ENCODE data around the gene CCDC32.

CCDC32 gene

GRCh38 chr15:40569129-40569953 lies 4.5 kb upstream of the CCDC32 start, which contains the start of gene RPUSD2:
RPUSD2 (plus strand) TSS chr15:40569299; CDS start chr15:40569338, 39 bp downstream.
- peak within 1 kb of the TSS in 1 of 2 experiments; percentile 84 for H3K18ac ChIP-seq (ENCODE audit: low read depth in 1 of 2, low read length in 2 of 2)
- H3K79me1 ChIP-seq (replicated peaks; ENCODE audit: low read length, poor library complexity, severe bottlenecking) = peaks cover 18% of the 10 kb centered on the region
- no peak within 1 kb of the TSS for H2BK5ac ChIP-seq (ENCODE audit: low read depth, low read length, poor library complexity, severe bottlenecking)
- peak within 1 kb of the TSS; percentile 6 for H2BK15ac ChIP-seq (ENCODE audit: low read depth, poor library complexity, severe bottlenecking)
- no peak within 1 kb of the TSS for H4K91ac ChIP-seq (ENCODE audit: low read length)
- peak; percentile 94 for DNase-seq
- no peaks in the 10 kb centered on the region for H3K27me3 ChIP-seq (ENCODE audit: control insufficient read depth in 1 of 2, insufficient read depth in 1 of 2, low read length in 2 of 2)
- no peak within 1 kb of the TSS for H2BK120ac ChIP-seq (ENCODE audit: low read depth, low read length)
- no peak within 1 kb of the TSS for H2AK5ac ChIP-seq (ENCODE audit: low read length, severe bottlenecking)
- peak within 1 kb of the TSS; percentile 95 for H2AFZ ChIP-seq (ENCODE audit: low read depth, low read length)
- H4K8ac ChIP-seq (ENCODE audit: low read length) = peak within 1 kb of the TSS; percentile 75
- no peaks in the 10 kb centered on the region for H3K9me3 ChIP-seq (ENCODE audit: control insufficient read depth, low read length)
- peak within 1 kb of the TSS in 1 of 2 experiments; percentile 80 for H3K14ac ChIP-seq (ENCODE audit: low read length in 2 of 2)
- H3K4me3 ChIP-seq (ENCODE audit: insufficient read depth in 1 of 2, low read depth in 1 of 2, low read length in 2 of 2) = peak within 1 kb of the TSS; percentile 90 to 96
- peak within 1 kb of the TSS; percentile 96 for H3K9ac ChIP-seq (ENCODE audit: low read length)
- H3K27ac ChIP-seq (ENCODE audit: low read length, poor library complexity, severe bottlenecking) = peak within 1 kb of the TSS; percentile 58
- H3K4me2 ChIP-seq (ENCODE audit: low read length, poor library complexity, severe bottlenecking) = peak within 1 kb of the TSS; percentile 90
- no peaks in the 10 kb centered on the region for H3K4me1 ChIP-seq (ENCODE audit: control insufficient read depth, insufficient read depth, low read depth, low read length)
- H3K36me3 ChIP-seq (ENCODE audit: control insufficient read depth in 1 of 2, insufficient read depth in 2 of 2, low read depth in 1 of 2, low read length in 2 of 2) = peaks cover 17 to 25% of the 10 kb centered on the region in 2 experiments
- H3K23ac ChIP-seq (ENCODE audit: low read length in 2 of 2) = peak within 1 kb of the TSS in 1 of 2 experiments; percentile 76
- H2BK12ac ChIP-seq (ENCODE audit: low read length in 2 of 2) = no peak within 1 kb of the TSS
- peak within 1 kb of the TSS in 1 of 2 experiments; percentile 34 for H3K4ac ChIP-seq (ENCODE audit: low read depth in 1 of 2, low read length in 2 of 2)
- under 1% methylated on average over 62 of the region's 62 CpGs for WGBS

DNA sequence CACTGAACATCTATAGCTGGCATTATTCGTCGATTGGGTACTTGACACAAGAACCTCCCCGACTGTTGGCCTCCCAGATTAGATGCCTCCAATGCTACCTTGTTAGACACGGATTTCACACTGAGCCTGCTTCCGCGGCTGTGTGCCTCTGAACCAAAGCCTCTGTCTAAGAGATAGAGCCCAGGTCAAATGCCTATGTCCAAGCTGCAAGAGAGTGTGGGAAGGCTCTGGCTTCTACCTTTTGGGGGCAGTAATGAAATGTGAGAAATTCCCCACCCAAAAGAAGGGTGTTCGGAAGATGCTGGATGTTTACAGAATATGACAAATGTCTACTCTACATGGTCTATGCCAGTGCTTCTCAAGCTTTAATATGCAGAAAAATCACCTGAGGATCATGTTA lies 2.3 kb upstream of the CCDC32 start:
- H3K4ac ChIP-seq (ENCODE audit: low read depth in 1 of 2, low read length in 2 of 2) = no peak overlapping the region
- H2BK120ac ChIP-seq (ENCODE audit: low read depth, low read length) = no peak overlapping the region
- H3K27me3 ChIP-seq (ENCODE audit: control insufficient read depth in 1 of 2, insufficient read depth in 1 of 2, low read length in 2 of 2) = no peaks in the 10 kb centered on the region
- H3K4me2 ChIP-seq (ENCODE audit: low read length, poor library complexity, severe bottlenecking) = no peak overlapping the region
- no peak overlapping the region for H2AK5ac ChIP-seq (ENCODE audit: low read length, severe bottlenecking)
- H2AFZ ChIP-seq (ENCODE audit: low read depth, low read length) = no peak overlapping the region
- no peak overlapping the region for H3K14ac ChIP-seq (ENCODE audit: low read length in 2 of 2)
- no peak overlapping the region for H2BK12ac ChIP-seq (ENCODE audit: low read length in 2 of 2)
- H3K4me1 ChIP-seq (ENCODE audit: control insufficient read depth, insufficient read depth, low read depth, low read length) = no peaks in the 10 kb centered on the region
- H4K91ac ChIP-seq (ENCODE audit: low read length) = no peak overlapping the region
- DNase-seq = peak; percentile 28
- H3K18ac ChIP-seq (ENCODE audit: low read depth in 1 of 2, low read length in 2 of 2) = no peak overlapping the region
- H3K79me1 ChIP-seq (replicated peaks; ENCODE audit: low read length, poor library complexity, severe bottlenecking) = peaks cover 20% of the 10 kb centered on the region
- no peak overlapping the region for H4K8ac ChIP-seq (ENCODE audit: low read length)
- H3K23ac ChIP-seq (ENCODE audit: low read length in 2 of 2) = no peak overlapping the region
- no peak overlapping the region for H2BK15ac ChIP-seq (ENCODE audit: low read depth, poor library complexity, severe bottlenecking)
- no peak overlapping the region for H2BK5ac ChIP-seq (ENCODE audit: low read depth, low read length, poor library complexity, severe bottlenecking)
- 54% methylated on average over 6 of the region's 7 CpGs for WGBS
- no peak overlapping the region for H3K9ac ChIP-seq (ENCODE audit: low read length)
- H3K4me3 ChIP-seq (ENCODE audit: insufficient read depth in 1 of 2, low read depth in 1 of 2, low read length in 2 of 2) = no peak overlapping the region
- H3K27ac ChIP-seq (ENCODE audit: low read length, poor library complexity, severe bottlenecking) = no peak overlapping the region
- no peaks in the 10 kb centered on the region for H3K9me3 ChIP-seq (ENCODE audit: control insufficient read depth, low read length)
- peaks cover 5 to 11% of the 10 kb centered on the region in 2 experiments for H3K36me3 ChIP-seq (ENCODE audit: control insufficient read depth in 1 of 2, insufficient read depth in 2 of 2, low read depth in 1 of 2, low read length in 2 of 2)

DNA sequence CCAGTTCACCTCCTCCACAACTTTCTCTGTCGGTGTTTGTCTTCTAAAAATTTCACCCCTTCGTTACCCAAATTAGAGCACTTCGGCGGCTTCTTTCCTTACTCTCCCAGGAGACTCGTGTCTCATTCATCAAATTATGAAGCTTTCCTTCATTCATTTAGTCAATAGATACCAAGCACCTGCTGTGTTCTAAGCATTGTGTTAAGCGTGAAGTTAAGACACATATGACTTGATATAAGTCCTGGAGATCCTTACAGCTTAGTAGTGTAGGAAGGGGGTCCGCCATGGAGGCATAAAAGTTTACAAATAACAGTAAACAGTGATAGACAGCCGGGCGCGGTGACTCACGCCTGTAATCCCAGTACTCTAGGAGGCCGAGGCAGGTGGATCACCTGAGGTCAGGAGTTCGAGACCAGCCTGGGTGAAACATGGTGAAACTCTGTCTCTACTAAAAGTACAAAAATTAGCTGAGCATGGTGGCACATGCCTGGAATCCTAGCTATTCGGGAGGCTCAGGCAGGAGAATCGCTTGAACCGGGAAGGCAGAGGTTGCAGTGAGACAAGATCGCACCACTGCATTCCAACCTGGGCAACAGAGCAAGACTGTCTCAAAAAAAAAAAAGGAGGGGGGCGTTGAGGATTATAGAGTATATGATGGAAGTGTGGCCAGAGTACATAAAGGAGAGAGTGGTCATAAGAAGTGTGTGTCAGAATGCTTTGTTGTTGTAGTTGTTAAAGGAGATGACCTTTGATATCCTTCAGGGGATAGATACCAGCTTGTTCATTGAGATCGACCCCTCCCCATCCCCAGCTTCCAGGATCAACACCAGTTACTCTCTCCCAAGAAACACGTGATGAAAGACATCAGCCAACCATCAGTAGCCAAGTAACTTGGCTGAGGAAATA lies 744 bp upstream of the CCDC32 start:
- DNase-seq = no peak
- no peak overlapping the region for H2AFZ ChIP-seq (ENCODE audit: low read depth, low read length)
- H3K27ac ChIP-seq (ENCODE audit: low read length, poor library complexity, severe bottlenecking) = no peak overlapping the region
- H3K14ac ChIP-seq (ENCODE audit: low read length in 2 of 2) = no peak overlapping the region
- WGBS = 70% methylated on average over 17 of the region's 20 CpGs
- no peak overlapping the region for H2BK15ac ChIP-seq (ENCODE audit: low read depth, poor library complexity, severe bottlenecking)
- H3K9ac ChIP-seq (ENCODE audit: low read length) = peak overlapping the region; percentile 96
- H2BK5ac ChIP-seq (ENCODE audit: low read depth, low read length, poor library complexity, severe bottlenecking) = no peak overlapping the region
- peaks cover 3 to 11% of the 10 kb centered on the region in 2 experiments for H3K36me3 ChIP-seq (ENCODE audit: control insufficient read depth in 1 of 2, insufficient read depth in 2 of 2, low read depth in 1 of 2, low read length in 2 of 2)
- H2BK120ac ChIP-seq (ENCODE audit: low read depth, low read length) = no peak overlapping the region
- H3K27me3 ChIP-seq (ENCODE audit: control insufficient read depth in 1 of 2, insufficient read depth in 1 of 2, low read length in 2 of 2) = no peaks in the 10 kb centered on the region
- H3K4me2 ChIP-seq (ENCODE audit: low read length, poor library complexity, severe bottlenecking) = peak overlapping the region; percentile 59
- H3K18ac ChIP-seq (ENCODE audit: low read depth in 1 of 2, low read length in 2 of 2) = no peak overlapping the region
- H4K8ac ChIP-seq (ENCODE audit: low read length) = peak overlapping the region; percentile 60
- no peak overlapping the region for H4K91ac ChIP-seq (ENCODE audit: low read length)
- H3K9me3 ChIP-seq (ENCODE audit: control insufficient read depth, low read length) = no peaks in the 10 kb centered on the region
- no peak overlapping the region for H3K23ac ChIP-seq (ENCODE audit: low read length in 2 of 2)
- H3K4me1 ChIP-seq (ENCODE audit: control insufficient read depth, insufficient read depth, low read depth, low read length) = no peaks in the 10 kb centered on the region
- peak overlapping the region in 1 of 2 experiments; percentile 98 for H3K4me3 ChIP-seq (ENCODE audit: insufficient read depth in 1 of 2, low read depth in 1 of 2, low read length in 2 of 2)
- no peak overlapping the region for H3K4ac ChIP-seq (ENCODE audit: low read depth in 1 of 2, low read length in 2 of 2)
- no peak overlapping the region for H2BK12ac ChIP-seq (ENCODE audit: low read length in 2 of 2)
- H3K79me1 ChIP-seq (replicated peaks; ENCODE audit: low read length, poor library complexity, severe bottlenecking) = peaks cover 14% of the 10 kb centered on the region
- H2AK5ac ChIP-seq (ENCODE audit: low read length, severe bottlenecking) = no peak overlapping the region

GRCh38 chr15:40563426-40563825 lies 1.4 kb downstream of the CCDC32 start:
- no peak overlapping the region for H3K23ac ChIP-seq (ENCODE audit: low read length in 2 of 2)
- no peak overlapping the region for H3K27ac ChIP-seq (ENCODE audit: low read length, poor library complexity, severe bottlenecking)
- no peak overlapping the region for H3K14ac ChIP-seq (ENCODE audit: low read length in 2 of 2)
- H3K4ac ChIP-seq (ENCODE audit: low read depth in 1 of 2, low read length in 2 of 2) = no peak overlapping the region
- H4K91ac ChIP-seq (ENCODE audit: low read length) = no peak overlapping the region
- H3K4me2 ChIP-seq (ENCODE audit: low read length, poor library complexity, severe bottlenecking) = no peak overlapping the region
- no peak overlapping the region for H2AK5ac ChIP-seq (ENCODE audit: low read length, severe bottlenecking)
- no peak overlapping the region for H2BK12ac ChIP-seq (ENCODE audit: low read length in 2 of 2)
- H3K4me3 ChIP-seq (ENCODE audit: insufficient read depth in 1 of 2, low read depth in 1 of 2, low read length in 2 of 2) = no peak overlapping the region
- H2BK15ac ChIP-seq (ENCODE audit: low read depth, poor library complexity, severe bottlenecking) = no peak overlapping the region
- peaks cover 3 to 11% of the 10 kb centered on the region in 2 experiments for H3K36me3 ChIP-seq (ENCODE audit: control insufficient read depth in 1 of 2, insufficient read depth in 2 of 2, low read depth in 1 of 2, low read length in 2 of 2)
- peaks cover 19% of the 10 kb centered on the region for H3K79me1 ChIP-seq (replicated peaks; ENCODE audit: low read length, poor library complexity, severe bottlenecking)
- H3K27me3 ChIP-seq (ENCODE audit: control insufficient read depth in 1 of 2, insufficient read depth in 1 of 2, low read length in 2 of 2) = no peaks in the 10 kb centered on the region
- no peak overlapping the region for H3K18ac ChIP-seq (ENCODE audit: low read depth in 1 of 2, low read length in 2 of 2)
- H3K9ac ChIP-seq (ENCODE audit: low read length) = no peak overlapping the region
- H2BK5ac ChIP-seq (ENCODE audit: low read depth, low read length, poor library complexity, severe bottlenecking) = no peak overlapping the region
- no peaks in the 10 kb centered on the region for H3K9me3 ChIP-seq (ENCODE audit: control insufficient read depth, low read length)
- H2BK120ac ChIP-seq (ENCODE audit: low read depth, low read length) = no peak overlapping the region
- H2AFZ ChIP-seq (ENCODE audit: low read depth, low read length) = no peak overlapping the region
- no peaks in the 10 kb centered on the region for H3K4me1 ChIP-seq (ENCODE audit: control insufficient read depth, insufficient read depth, low read depth, low read length)
- DNase-seq = no peak
- no peak overlapping the region for H4K8ac ChIP-seq (ENCODE audit: low read length)

Data from mesenchymal stem cell (in vitro differentiated cells and primary cell).